Esophagus muscularis mucosa (tissue), 4 donors: Measurements from ENCODE around the gene BPIFB6.

Experiments used
- CTCF ChIP-seq, 3 experiments: fragments of 200-600 bp in 2 of 3; fragments of 450-650 bp in 1 of 3; sonication (generic) in 2 of 3; IDR thresholded peaks; one replicate each; pipeline ENCODE4 v1.5.1; 2017 to 2019; ENCODE audit warnings: antibody characterized with exemption in 3 of 3, mild to moderate bottlenecking in 2 of 3, moderate library complexity in 1 of 3
- EP300 ChIP-seq: sonication (generic); formaldehyde crosslinking; IDR thresholded peaks from one replicate; pipeline ENCODE4 v1.6.1; 2017; ENCODE audit warnings: antibody characterized with exemption
- POLR2A ChIP-seq: fragments of 450-650 bp; IDR thresholded peaks from one replicate; pipeline ENCODE4 v1.6.1; 2017; ENCODE audit warnings: antibody characterized with exemption, moderate library complexity, mild to moderate bottlenecking, low read depth

- TF ChIP-seq CTCF (IDR thresholded peaks at IDR 0.05): no peak
- TF ChIP-seq POLR2A: no peak
- no peak for TF ChIP-seq EP300
Observed at GRCh38 chr20:32985596-32985995, 45.9 kb upstream of the BPIFB6 start.
